GM19455 (cell line): ENCODE measurements around the gene ANKRD18B.
"Not testable (repeated sequence)": the region's sequence is repeated elsewhere in the genome, so short reads cannot be mapped to it uniquely, and the experiment has no call there.

Source experiments
- ATAC-seq: cut with Tn5 transposase; IDR thresholded peaks from one replicate; pipeline ENCODE4 v1.9.1; 2021; ENCODE audit not compliant: unreplicated experiment

The ANKRD18B gene

GRCh38 chr9:33523397-33524305, at the start of gene ANKRD18B:
TSS of gene ANKRD18B (plus strand) at chr9:33524251. CDS start at chr9:33524490, 239 bp downstream.
- not testable (repeated sequence) for ATAC-seq

GRCh38 chr9:33475357-33475756, 48.7 kb upstream of the ANKRD18B start:
- no peak for ATAC-seq

- ATAC-seq, result no peak
These were observed 47.5 kb upstream of the ANKRD18B start for GRCh38 chr9:33476503-33476902.

GRCh38 chr9:33480106-33480505, 43.9 kb upstream of the ANKRD18B start:
- ATAC-seq, result no peak

- no peak for ATAC-seq
These were observed 43.1 kb upstream of the ANKRD18B start for GRCh38 chr9:33480976-33481375.

- ATAC-seq, result not testable (repeated sequence)
These were observed 38.7 kb upstream of the ANKRD18B start for GRCh38 chr9:33485312-33485711.

- ATAC-seq, result no peak
These were observed 35.0 kb upstream of the ANKRD18B start for GRCh38 chr9:33489066-33489465.

- not testable (repeated sequence) for ATAC-seq
These were observed 30.2 kb upstream of the ANKRD18B start for GRCh38 chr9:33493819-33494218.

- ATAC-seq, result no peak
These were observed 25.7 kb upstream of the ANKRD18B start for GRCh38 chr9:33498387-33498786.

- ATAC-seq, result no peak
These were observed 17.3 kb upstream of the ANKRD18B start for GRCh38 chr9:33506626-33507370.

- no peak for ATAC-seq
These were observed 13.5 kb upstream of the ANKRD18B start for GRCh38 chr9:33510262-33511183.

- ATAC-seq, result not testable (repeated sequence)
These were observed 12.9 kb upstream of the ANKRD18B start for GRCh38 chr9:33511184-33511517.

GRCh38 chr9:33512535-33512934, 11.5 kb upstream of the ANKRD18B start:
- ATAC-seq, result not testable (repeated sequence)

- ATAC-seq, result not testable (repeated sequence)
These were observed 8.6 kb upstream of the ANKRD18B start for GRCh38 chr9:33515342-33515995.

- ATAC-seq, result not testable (repeated sequence)
These were observed 7.7 kb upstream of the ANKRD18B start for GRCh38 chr9:33516397-33516796.

- ATAC-seq, result no peak
These were observed 6.7 kb upstream of the ANKRD18B start for GRCh38 chr9:33517373-33517772.

- ATAC-seq, result not testable (repeated sequence)
These were observed 6.0 kb upstream of the ANKRD18B start for GRCh38 chr9:33517934-33518577.

GRCh38 chr9:33521861-33522260, 2.2 kb upstream of the ANKRD18B start:
- not testable (repeated sequence) for ATAC-seq

- ATAC-seq, result no peak
These were observed 376 bp downstream of the ANKRD18B start for GRCh38 chr9:33524306-33524947.
